Measurements from ENCODE around the gene RLN3.

RLN3 gene

GRCh38 chr19:14063105-14063504 lies 35.2 kb downstream of the RLN3 start:
- H2BK15ac ChIP-seq (replicated peaks; ENCODE audit: low read depth), result no peak overlapping the region
- no peak overlapping the region for H2AK5ac ChIP-seq (ENCODE audit: low read length)
- no peaks in the 10 kb centered on the region for H3K79me2 ChIP-seq (ENCODE audit: control insufficient read depth, insufficient read depth, low read length)
- peaks cover under 1% of the 10 kb centered on the region for H3K4me1 ChIP-seq (ENCODE audit: control insufficient read depth, low read depth, low read length)
- H3K79me1 ChIP-seq (ENCODE audit: low read length), result no peaks in the 10 kb centered on the region
- WGBS (ENCODE audit: extremely low coverage, insufficient coverage, low lambda C conversion rate), result no CpG with 5 or more reads among the region's 7 CpGs
- H2BK120ac ChIP-seq (ENCODE audit: low read depth, low read length), result no peak overlapping the region
- no peak overlapping the region for H2BK5ac ChIP-seq (ENCODE audit: low read length)
- H3K9ac ChIP-seq (ENCODE audit: low read length), result no peak overlapping the region
- H3K4me3 ChIP-seq (ENCODE audit: low read length), result no peak overlapping the region
- no peak overlapping the region for H3K18ac ChIP-seq (ENCODE audit: low read length)
- H3K27me3 ChIP-seq (ENCODE audit: insufficient read depth, low read length, poor library complexity), result peaks cover 2% of the 10 kb centered on the region
- H3K36me3 ChIP-seq (ENCODE audit: control insufficient read depth, insufficient read depth, low read length), result no peaks in the 10 kb centered on the region
- DNase-seq, result no peak
- no peak overlapping the region for H3K56ac ChIP-seq (ENCODE audit: low read length)
- H4K8ac ChIP-seq (ENCODE audit: low read depth, low read length), result no peak overlapping the region
- H3K4ac ChIP-seq (ENCODE audit: low read depth, low read length), result no peak overlapping the region
- no peak overlapping the region for H3K23ac ChIP-seq (ENCODE audit: low read length)
- no peak overlapping the region for H3K27ac ChIP-seq (ENCODE audit: low read depth, low read length)
- no peak overlapping the region for H3K4me2 ChIP-seq (ENCODE audit: low read length)
- no peak overlapping the region for H4K5ac ChIP-seq (ENCODE audit: low read length)

- Histone ChIP-seq H2BK15ac (replicated peaks; ENCODE audit: low read depth) (no peak overlapping the region), H4K8ac (ENCODE audit: low read depth, low read length) (no peak overlapping the region), H3K4me1 (ENCODE audit: control insufficient read depth, low read depth, low read length) (no peaks in the 10 kb centered on the region), H2AK5ac (ENCODE audit: low read length) (no peak overlapping the region), H3K27me3 (ENCODE audit: insufficient read depth, low read length, poor library complexity) (no peaks in the 10 kb centered on the region), H3K56ac (ENCODE audit: low read length) (no peak overlapping the region), H3K36me3 (ENCODE audit: control insufficient read depth, insufficient read depth, low read length) (no peaks in the 10 kb centered on the region), H3K79me1 (ENCODE audit: low read length) (no peaks in the 10 kb centered on the region), H3K9ac (ENCODE audit: low read length) (no peak overlapping the region), H2BK5ac (ENCODE audit: low read length) (no peak overlapping the region), H3K79me2 (ENCODE audit: control insufficient read depth, insufficient read depth, low read length) (no peaks in the 10 kb centered on the region), H3K4ac (ENCODE audit: low read depth, low read length) (no peak overlapping the region), H3K18ac (ENCODE audit: low read length) (no peak overlapping the region), H3K27ac (ENCODE audit: low read depth, low read length) (no peak overlapping the region), H3K23ac (ENCODE audit: low read length) (no peak overlapping the region), H2BK120ac (ENCODE audit: low read depth, low read length) (no peak overlapping the region), H4K5ac (ENCODE audit: low read length) (no peak overlapping the region), H3K4me2 (ENCODE audit: low read length) (no peak overlapping the region), H3K4me3 (ENCODE audit: low read length) (no peak overlapping the region)
- WGBS (ENCODE audit: extremely low coverage, insufficient coverage, low lambda C conversion rate), result no CpG with 5 or more reads among the region's 2 CpGs
- no peak for DNase-seq
These were observed 38.2 kb downstream of the RLN3 start for GRCh38 chr19:14066134-14066533.

- H4K5ac ChIP-seq (ENCODE audit: low read length), result no peak overlapping the region
- H4K8ac ChIP-seq (ENCODE audit: low read depth, low read length), result no peak overlapping the region
- peaks cover 1% of the 10 kb centered on the region for H3K4me1 ChIP-seq (ENCODE audit: control insufficient read depth, low read depth, low read length)
- no peak overlapping the region for H2BK5ac ChIP-seq (ENCODE audit: low read length)
- no peak overlapping the region for H2BK15ac ChIP-seq (replicated peaks; ENCODE audit: low read depth)
- peak overlapping the region; percentile 15 for H3K56ac ChIP-seq (ENCODE audit: low read length)
- no peak overlapping the region for H3K9ac ChIP-seq (ENCODE audit: low read length)
- DNase-seq, result no peak
- H3K23ac ChIP-seq (ENCODE audit: low read length), result no peak overlapping the region
- H3K27ac ChIP-seq (ENCODE audit: low read depth, low read length), result no peak overlapping the region
- no peak overlapping the region for H2AK5ac ChIP-seq (ENCODE audit: low read length)
- H3K4me3 ChIP-seq (ENCODE audit: low read length), result no peak overlapping the region
- no peaks in the 10 kb centered on the region for H3K79me2 ChIP-seq (ENCODE audit: control insufficient read depth, insufficient read depth, low read length)
- H3K27me3 ChIP-seq (ENCODE audit: insufficient read depth, low read length, poor library complexity), result peaks cover 6% of the 10 kb centered on the region
- H3K36me3 ChIP-seq (ENCODE audit: control insufficient read depth, insufficient read depth, low read length), result no peaks in the 10 kb centered on the region
- WGBS (ENCODE audit: extremely low coverage, insufficient coverage, low lambda C conversion rate), result no CpG with 5 or more reads among the region's 43 CpGs
- no peaks in the 10 kb centered on the region for H3K79me1 ChIP-seq (ENCODE audit: low read length)
- no peak overlapping the region for H2BK120ac ChIP-seq (ENCODE audit: low read depth, low read length)
- no peak overlapping the region for H3K18ac ChIP-seq (ENCODE audit: low read length)
- no peak overlapping the region for H3K4ac ChIP-seq (ENCODE audit: low read depth, low read length)
- H3K4me2 ChIP-seq (ENCODE audit: low read length), result no peak overlapping the region
These were observed 42.5 kb downstream of the RLN3 start for GRCh38 chr19:14070268-14071050.

- H3K4ac ChIP-seq (ENCODE audit: low read depth, low read length), result no peak within 1 kb of the TSS
- H2BK5ac ChIP-seq (ENCODE audit: low read length), result no peak within 1 kb of the TSS
- no peaks in the 10 kb centered on the region for H3K79me1 ChIP-seq (ENCODE audit: low read length)
- H3K23ac ChIP-seq (ENCODE audit: low read length), result no peak within 1 kb of the TSS
- peak within 1 kb of the TSS; percentile 90 for H3K56ac ChIP-seq (ENCODE audit: low read length)
- H3K18ac ChIP-seq (ENCODE audit: low read length), result peak within 1 kb of the TSS; percentile 52
- no peak for DNase-seq
- no peaks in the 10 kb centered on the region for H3K36me3 ChIP-seq (ENCODE audit: control insufficient read depth, insufficient read depth, low read length)
- no peak within 1 kb of the TSS for H4K8ac ChIP-seq (ENCODE audit: low read depth, low read length)
- no peak within 1 kb of the TSS for H2AK5ac ChIP-seq (ENCODE audit: low read length)
- WGBS (ENCODE audit: extremely low coverage, insufficient coverage, low lambda C conversion rate), result no CpG with 5 or more reads among the region's 51 CpGs
- H3K4me1 ChIP-seq (ENCODE audit: control insufficient read depth, low read depth, low read length), result peaks cover 1% of the 10 kb centered on the region
- H3K27ac ChIP-seq (ENCODE audit: low read depth, low read length), result no peak within 1 kb of the TSS
- H3K9ac ChIP-seq (ENCODE audit: low read length), result peak within 1 kb of the TSS; percentile 69
- H3K4me3 ChIP-seq (ENCODE audit: low read length), result peak within 1 kb of the TSS; percentile 17
- no peak within 1 kb of the TSS for H2BK120ac ChIP-seq (ENCODE audit: low read depth, low read length)
- no peak within 1 kb of the TSS for H4K5ac ChIP-seq (ENCODE audit: low read length)
- peak within 1 kb of the TSS; percentile 95 for H3K4me2 ChIP-seq (ENCODE audit: low read length)
- peaks cover 6% of the 10 kb centered on the region for H3K27me3 ChIP-seq (ENCODE audit: insufficient read depth, low read length, poor library complexity)
- no peaks in the 10 kb centered on the region for H3K79me2 ChIP-seq (ENCODE audit: control insufficient read depth, insufficient read depth, low read length)
- H2BK15ac ChIP-seq (replicated peaks; ENCODE audit: low read depth), result no peak within 1 kb of the TSS
These were observed 44.8 kb downstream of the RLN3 start, which contains the start of gene MISP3 for GRCh38 chr19:14072535-14073260. TSS of gene MISP3 (plus strand) at chr19:14072786. CDS start at chr19:14073310, 524 bp downstream.

- H2BK120ac ChIP-seq (ENCODE audit: low read depth, low read length), result no peak overlapping the region
- H4K8ac ChIP-seq (ENCODE audit: low read depth, low read length), result no peak overlapping the region
- no peaks in the 10 kb centered on the region for H3K79me1 ChIP-seq (ENCODE audit: low read length)
- peak; percentile 72 for DNase-seq
- H3K9ac ChIP-seq (ENCODE audit: low read length), result peak overlapping the region; percentile 57
- no peaks in the 10 kb centered on the region for H3K36me3 ChIP-seq (ENCODE audit: control insufficient read depth, insufficient read depth, low read length)
- peaks cover 1% of the 10 kb centered on the region for H3K4me1 ChIP-seq (ENCODE audit: control insufficient read depth, low read depth, low read length)
- no CpG with 5 or more reads among the region's 106 CpGs for WGBS (ENCODE audit: extremely low coverage, insufficient coverage, low lambda C conversion rate)
- H3K79me2 ChIP-seq (ENCODE audit: control insufficient read depth, insufficient read depth, low read length), result no peaks in the 10 kb centered on the region
- no peak overlapping the region for H2BK15ac ChIP-seq (replicated peaks; ENCODE audit: low read depth)
- no peak overlapping the region for H3K27ac ChIP-seq (ENCODE audit: low read depth, low read length)
- no peak overlapping the region for H2AK5ac ChIP-seq (ENCODE audit: low read length)
- H4K5ac ChIP-seq (ENCODE audit: low read length), result no peak overlapping the region
- H3K56ac ChIP-seq (ENCODE audit: low read length), result peak overlapping the region; percentile 81
- peak overlapping the region; percentile 52 for H3K18ac ChIP-seq (ENCODE audit: low read length)
- H3K4me2 ChIP-seq (ENCODE audit: low read length), result peak overlapping the region; percentile 68
- no peak overlapping the region for H3K23ac ChIP-seq (ENCODE audit: low read length)
- H3K4ac ChIP-seq (ENCODE audit: low read depth, low read length), result no peak overlapping the region
- peak overlapping the region; percentile 16 for H3K4me3 ChIP-seq (ENCODE audit: low read length)
- no peak overlapping the region for H2BK5ac ChIP-seq (ENCODE audit: low read length)
- peaks cover 6% of the 10 kb centered on the region for H3K27me3 ChIP-seq (ENCODE audit: insufficient read depth, low read length, poor library complexity)
These were observed 45.4 kb downstream of the RLN3 start for GRCh38 chr19:14073261-14073924.
